Activated naive CD8-positive, alpha-beta T cell treated with anti-CD3 and anti-CD28 coated beads, Interleukin-2, amount 50 U/mL, for 24 hours (primary cell): ENCODE measurements around the gene DAPK2.
"Not testable (repeated sequence)": the region's sequence is repeated elsewhere in the genome, so short reads cannot be mapped to it uniquely, and the experiment has no call there.

Experiments used
- ATAC-seq: fragments of 150-1000 bp; cut with Tn5 transposase; one replicate; pipeline ENCODE4 v1.10.0; 2021
- DNase-seq: peaks from one replicate; pipeline ENCODE4 v3.0.0; 2021
- H3K27ac Mint-ChIP-seq: one replicate; pipeline ENCODE4 v1.8.0; 2021; ENCODE audit warnings: mild to moderate bottlenecking, mixed read lengths
- H3K27me3 Mint-ChIP-seq: one replicate; pipeline ENCODE4 v1.8.0; 2021; ENCODE audit warnings: mixed read lengths
- H3K36me3 Mint-ChIP-seq: one replicate; pipeline ENCODE4 v1.8.0; 2021; ENCODE audit warnings: low read depth, mixed read lengths
- H3K4me1 Mint-ChIP-seq: one replicate; pipeline ENCODE4 v1.8.0; 2021; ENCODE audit warnings: mixed read lengths
- H3K4me3 Mint-ChIP-seq: one replicate; pipeline ENCODE4 v1.8.0; 2021; ENCODE audit warnings: mild to moderate bottlenecking, moderate library complexity, mixed read lengths
- H3K9me3 Mint-ChIP-seq: one replicate; pipeline ENCODE4 v1.8.0; 2021; ENCODE audit warnings: mixed read lengths

DAPK2 gene

DNA sequence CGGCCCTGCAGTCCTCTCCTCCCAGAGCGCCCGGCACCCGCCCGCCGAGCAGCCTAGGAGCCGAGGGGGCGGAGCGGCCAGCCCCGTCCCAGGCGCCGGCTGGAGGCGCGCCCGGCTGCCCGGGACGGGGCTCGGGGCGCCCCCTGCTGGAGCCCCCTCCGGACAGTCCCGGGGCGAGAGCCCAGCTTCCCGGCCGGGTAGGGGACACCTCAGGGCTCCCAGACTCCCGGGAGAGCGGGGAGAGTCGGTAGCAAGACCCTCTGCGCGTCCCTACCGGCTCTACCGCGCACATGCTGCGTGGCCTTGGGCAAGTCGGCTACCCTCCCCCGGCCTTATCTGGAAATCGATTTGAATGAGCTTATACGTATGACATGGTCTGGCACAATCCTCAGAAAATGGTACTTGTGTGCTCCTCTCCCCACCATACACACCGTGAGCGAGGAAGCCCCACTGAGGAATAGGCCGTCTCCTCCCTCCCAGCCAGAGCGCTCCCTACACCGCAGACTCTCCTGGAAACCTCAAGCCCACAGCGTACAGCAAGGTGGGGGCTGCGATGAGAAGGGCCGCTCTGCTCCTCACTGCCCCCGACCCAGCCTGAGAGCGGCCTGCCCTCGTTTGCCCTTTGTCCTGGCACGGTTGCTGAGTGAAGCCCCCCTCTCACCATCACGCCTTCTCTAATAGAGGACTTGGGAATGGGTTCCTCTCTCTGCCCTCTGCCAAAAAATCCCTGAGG lies at the start of gene DAPK2:
Gene DAPK2, minus strand, starts transcription at position 65 of the 733 bp plus-strand sequence. CDS start 6,224 bp downstream, outside the sequence.
- Mint-ChIP-seq H3K27ac (peak within 1 kb of the TSS; percentile 55), H3K4me1 (peaks cover 22% of the 10 kb centered on the region), H3K27me3 (peaks cover 22% of the 10 kb centered on the region), H3K4me3 (peak within 1 kb of the TSS; percentile 76), H3K36me3 (no peaks in the 10 kb centered on the region), H3K9me3 (no peaks in the 10 kb centered on the region)
- ATAC-seq (peak; percentile 93), DNase-seq (peak; percentile 74)

GRCh38 chr15:64095431-64095794 lies 49.1 kb upstream of the DAPK2 start:
- Mint-ChIP-seq H3K9me3 (no peaks in the 10 kb centered on the region), H3K4me1 (peaks cover 75% of the 10 kb centered on the region), H3K27me3 (no peaks in the 10 kb centered on the region), H3K36me3 (peaks cover 15% of the 10 kb centered on the region), H3K27ac (peak overlapping the region; percentile 96), H3K4me3 (peak overlapping the region; percentile 100)
- DNase-seq (no peak), ATAC-seq (no peak)

GRCh38 chr15:64093627-64094417 lies 47.5 kb upstream of the DAPK2 start, which contains the start of gene CIAO2A:
CIAO2A (minus strand) TSS chr15:64093838; CDS start chr15:64093768, 70 bp downstream.
- no peaks in the 10 kb centered on the region for H3K27me3 Mint-ChIP-seq
- H3K27ac Mint-ChIP-seq, result peak within 1 kb of the TSS; percentile 96
- peaks cover 80% of the 10 kb centered on the region for H3K4me1 Mint-ChIP-seq

GRCh38 chr15:64092864-64093626 lies 46.8 kb upstream of the DAPK2 start:
- Mint-ChIP-seq H3K27ac (peak overlapping the region; percentile 96), H3K4me1 (peaks cover 76% of the 10 kb centered on the region), H3K36me3 (peaks cover 27% of the 10 kb centered on the region), H3K4me3 (peak overlapping the region; percentile 100), H3K9me3 (peaks cover under 1% of the 10 kb centered on the region), H3K27me3 (no peaks in the 10 kb centered on the region)
- ATAC-seq (no peak), DNase-seq (peak; percentile 57)

More at GRCh38 chr15:64093627-64094417, 47.5 kb upstream of the DAPK2 start, which contains the start of gene CIAO2A:
- ATAC-seq (peak; percentile 91), DNase-seq (peak; percentile 92)
- Mint-ChIP-seq H3K4me3 (peak within 1 kb of the TSS; percentile 100), H3K36me3 (peaks cover 20% of the 10 kb centered on the region), H3K9me3 (no peaks in the 10 kb centered on the region)

DNA sequence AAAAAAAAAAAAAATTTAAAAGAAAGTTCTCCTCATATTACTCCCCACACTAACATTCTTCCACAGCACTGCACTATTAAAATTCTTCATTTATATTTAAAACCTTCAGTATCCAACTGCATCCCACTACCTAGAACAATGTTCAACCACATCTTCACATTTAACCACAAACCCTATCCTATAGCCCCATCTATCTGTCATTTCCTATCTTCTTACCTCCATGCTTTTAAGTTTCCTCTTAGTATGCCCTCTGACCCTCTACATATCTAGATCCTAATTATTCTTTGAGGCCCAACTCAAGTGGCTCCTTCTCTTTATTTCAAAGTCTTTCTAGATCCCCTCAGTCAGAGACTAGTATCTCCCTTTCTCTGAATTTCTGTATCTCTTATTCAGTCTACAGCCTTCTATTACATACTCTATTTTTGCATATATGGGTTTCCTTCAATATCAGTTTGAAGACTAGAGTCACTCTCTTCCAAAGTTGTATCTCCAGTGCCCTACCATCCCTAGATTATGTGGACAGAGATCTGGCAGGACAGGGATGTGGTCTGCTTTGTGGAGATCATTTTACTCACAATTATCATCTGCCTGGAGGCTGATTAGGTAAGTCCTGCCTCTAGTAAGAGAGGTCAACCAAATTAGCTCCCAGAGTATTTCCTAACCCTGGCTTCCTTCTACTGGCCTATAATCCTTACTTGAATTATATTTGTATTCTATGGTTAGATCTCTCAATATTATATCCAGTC lies 46.0 kb upstream of the DAPK2 start:
- Mint-ChIP-seq H3K9me3 (peaks cover 3% of the 10 kb centered on the region), H3K27ac (peak overlapping the region; percentile 96), H3K4me1 (peaks cover 68% of the 10 kb centered on the region), H3K4me3 (peak overlapping the region; percentile 100), H3K27me3 (no peaks in the 10 kb centered on the region), H3K36me3 (peaks cover 34% of the 10 kb centered on the region)
- DNase-seq (no peak), ATAC-seq (no peak)

DNA sequence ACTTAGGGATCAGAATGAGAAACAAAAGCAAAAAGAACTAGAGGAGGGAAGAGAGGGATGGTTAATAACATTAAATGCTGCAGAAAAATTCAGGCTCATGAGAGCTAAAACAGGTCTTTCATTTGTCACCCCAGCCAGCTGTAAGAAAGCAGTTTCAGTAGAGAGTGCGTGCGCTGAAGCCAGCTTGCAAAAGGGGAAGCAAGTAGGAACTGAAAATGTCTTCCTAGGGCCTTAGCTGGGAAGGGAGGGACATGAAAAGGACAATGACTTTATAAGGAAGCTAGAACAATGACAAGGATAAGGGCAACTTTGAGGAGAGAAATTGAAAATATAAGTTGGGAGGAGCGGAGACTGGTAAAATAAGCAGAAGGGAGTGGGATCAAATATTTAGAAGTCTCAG lies 44.2 kb upstream of the DAPK2 start:
- Mint-ChIP-seq H3K27me3 (no peaks in the 10 kb centered on the region), H3K36me3 (peaks cover 38% of the 10 kb centered on the region), H3K9me3 (peaks cover 3% of the 10 kb centered on the region), H3K4me3 (no peak overlapping the region), H3K4me1 (peaks cover 55% of the 10 kb centered on the region), H3K27ac (peak overlapping the region; percentile 43)
- ATAC-seq, result no peak
- no peak for DNase-seq

DNA sequence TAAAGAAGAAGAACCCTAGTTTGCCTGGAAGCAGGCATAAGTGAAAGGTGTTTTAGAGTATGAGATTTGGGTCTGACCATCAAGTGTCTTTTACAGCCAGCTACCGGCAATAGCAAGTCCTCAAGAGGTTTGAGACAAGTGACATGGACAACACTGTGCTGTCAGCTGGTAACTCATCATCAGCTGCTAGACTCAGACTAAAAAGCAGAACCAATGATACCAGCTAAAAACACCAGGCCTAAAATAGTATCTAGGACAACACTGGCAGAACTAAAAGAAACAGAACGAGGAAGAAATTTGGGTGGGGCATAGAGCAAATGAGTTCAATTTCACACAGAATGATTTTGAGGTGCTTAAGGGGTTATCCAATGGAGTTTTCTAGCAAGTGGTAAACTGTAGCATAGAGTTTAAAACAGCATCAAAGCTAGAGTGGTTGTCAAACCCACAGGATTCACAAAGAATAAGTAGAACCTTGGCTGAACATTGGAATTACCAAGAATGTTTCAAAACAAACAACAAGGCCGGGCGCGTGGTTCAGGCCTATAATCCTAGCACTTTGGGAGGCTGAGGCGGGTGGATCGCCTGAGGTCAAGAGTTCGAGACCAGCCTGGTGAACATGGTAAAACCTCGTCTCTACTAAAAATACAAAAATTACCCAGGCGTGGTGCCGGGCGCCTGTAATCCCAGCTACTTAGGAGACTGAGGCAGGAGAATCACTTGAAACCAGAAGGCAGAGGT lies 43.4 kb upstream of the DAPK2 start:
- no peaks in the 10 kb centered on the region for H3K27me3 Mint-ChIP-seq
- H3K9me3 Mint-ChIP-seq, result peaks cover 3% of the 10 kb centered on the region
- no peak for ATAC-seq
- H3K36me3 Mint-ChIP-seq, result peaks cover 38% of the 10 kb centered on the region
- H3K27ac Mint-ChIP-seq, result no peak overlapping the region
- H3K4me3 Mint-ChIP-seq, result peak overlapping the region; percentile 9
- DNase-seq, result no peak
- peaks cover 47% of the 10 kb centered on the region for H3K4me1 Mint-ChIP-seq

DNA sequence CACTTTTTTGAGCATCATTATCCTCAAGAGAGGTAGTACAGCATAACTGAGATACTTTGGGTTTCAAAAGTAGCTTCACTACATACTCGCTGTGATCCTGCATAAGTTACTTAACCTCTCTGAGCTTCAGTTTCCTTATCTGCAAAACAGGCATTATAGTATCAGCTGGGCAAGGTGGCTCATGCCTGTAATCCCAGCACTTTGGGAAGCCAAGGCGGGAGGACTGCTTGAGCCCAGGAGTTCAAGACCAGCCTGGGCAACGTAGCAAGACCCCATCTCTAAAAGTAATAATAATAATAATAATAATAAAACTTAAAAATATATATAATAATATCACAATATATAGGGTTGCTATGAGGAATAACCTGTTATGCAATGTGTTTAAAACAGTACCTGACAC lies 36.5 kb upstream of the DAPK2 start:
- Mint-ChIP-seq H3K36me3 (peaks cover 11% of the 10 kb centered on the region), H3K4me3 (no peak overlapping the region), H3K27me3 (no peaks in the 10 kb centered on the region)

DNA sequence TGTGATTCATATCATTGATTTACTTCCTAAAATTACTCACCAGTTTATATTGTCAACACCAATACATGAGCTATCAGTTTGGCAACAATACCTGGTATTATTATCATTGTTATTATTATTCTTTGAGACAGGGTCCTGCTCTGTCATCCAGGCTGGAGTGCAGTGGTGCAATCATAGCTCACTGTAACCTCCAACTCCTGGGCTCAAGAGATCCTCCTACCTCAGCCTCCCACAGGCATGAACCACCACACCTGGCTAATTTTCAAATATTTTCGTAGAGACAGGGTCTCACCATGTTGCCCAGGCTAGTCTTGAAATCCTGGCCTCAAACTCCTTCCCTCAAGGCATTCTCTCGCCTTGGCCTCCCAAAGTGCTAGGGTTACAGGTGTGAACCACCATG lies 27.2 kb upstream of the DAPK2 start:
- H3K27ac Mint-ChIP-seq, ATAC-seq, H3K4me3 Mint-ChIP-seq, H3K9me3 Mint-ChIP-seq, DNase-seq, H3K4me1 Mint-ChIP-seq, H3K27me3 Mint-ChIP-seq: not testable (repeated sequence)
- H3K36me3 Mint-ChIP-seq, result peaks cover 20% of the 10 kb centered on the region

More for the DNA sequence above, 36.5 kb upstream of the DAPK2 start:
- DNase-seq (no peak), ATAC-seq (no peak)
- no peaks in the 10 kb centered on the region for H3K4me1 Mint-ChIP-seq
- no peak overlapping the region for H3K27ac Mint-ChIP-seq
- H3K9me3 Mint-ChIP-seq, result no peaks in the 10 kb centered on the region

DNA sequence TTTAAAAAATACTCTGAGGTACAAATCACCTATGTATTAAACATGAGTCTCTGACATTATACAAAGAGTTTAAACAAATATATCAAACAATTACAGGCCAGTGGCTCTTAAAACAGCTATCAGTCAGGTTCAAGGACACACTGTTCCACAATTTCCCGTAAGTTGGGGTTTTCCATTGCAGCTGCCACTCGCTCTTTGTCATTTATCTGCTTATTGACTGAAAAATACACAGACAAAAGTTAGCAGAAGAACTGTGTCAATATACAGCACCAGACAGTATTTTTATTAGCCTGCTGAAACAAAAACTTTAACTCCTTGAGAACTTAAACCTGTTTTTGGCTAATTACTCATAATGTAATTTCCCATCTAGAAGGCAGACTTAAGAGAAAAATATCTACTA lies 26.5 kb upstream of the DAPK2 start:
- H3K4me1 Mint-ChIP-seq, result peaks cover 6% of the 10 kb centered on the region
- ATAC-seq, result no peak
- DNase-seq, result no peak
- no peak overlapping the region for H3K4me3 Mint-ChIP-seq
- H3K36me3 Mint-ChIP-seq, result peaks cover 20% of the 10 kb centered on the region
- H3K9me3 Mint-ChIP-seq, result no peaks in the 10 kb centered on the region
- no peak overlapping the region for H3K27ac Mint-ChIP-seq
- no peaks in the 10 kb centered on the region for H3K27me3 Mint-ChIP-seq

DNA sequence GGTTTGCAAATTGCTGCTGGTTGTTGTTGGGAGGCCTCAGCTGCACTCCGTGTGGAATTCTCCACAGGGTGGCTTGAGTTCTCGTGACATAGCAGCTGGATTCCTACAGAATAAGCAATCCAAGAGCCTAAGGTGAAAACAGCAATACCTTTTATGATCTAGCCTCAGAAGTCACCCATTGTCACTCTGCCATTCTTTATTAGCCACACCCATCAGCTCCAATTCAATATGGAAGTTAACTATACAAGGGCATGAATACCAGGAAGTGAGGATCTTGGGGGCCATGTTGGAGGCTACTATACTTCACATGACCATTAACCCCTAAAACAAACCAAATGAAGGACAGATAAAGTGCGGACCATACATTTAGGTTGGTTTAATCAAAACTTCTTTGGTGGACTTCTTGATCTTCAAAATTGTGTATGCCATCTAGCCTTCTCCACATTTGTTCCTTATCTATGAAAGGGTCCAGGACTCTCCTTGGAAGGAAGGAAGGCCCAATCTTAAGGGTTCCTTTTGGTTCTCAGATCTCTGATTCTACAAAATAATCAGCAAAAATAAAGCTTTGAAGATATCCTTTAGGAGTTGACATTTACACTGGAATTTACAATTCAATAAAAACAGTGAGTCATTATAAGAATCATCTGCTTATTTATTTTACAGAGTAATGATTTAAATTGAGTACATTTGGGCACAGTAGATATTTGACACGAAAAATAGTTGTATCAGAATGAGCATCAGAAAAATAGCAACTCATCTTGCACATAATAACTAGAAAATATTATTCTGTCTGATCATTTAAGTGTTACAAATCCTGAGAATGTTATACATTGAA lies 25.9 kb upstream of the DAPK2 start:
- no peak for DNase-seq
- H3K9me3 Mint-ChIP-seq, result no peaks in the 10 kb centered on the region
- H3K4me3 Mint-ChIP-seq, result no peak overlapping the region
- no peak for ATAC-seq
- no peaks in the 10 kb centered on the region for H3K27me3 Mint-ChIP-seq
- peaks cover 10% of the 10 kb centered on the region for H3K4me1 Mint-ChIP-seq
- peak overlapping the region; percentile 5 for H3K27ac Mint-ChIP-seq
- H3K36me3 Mint-ChIP-seq, result peaks cover 16% of the 10 kb centered on the region

DNA sequence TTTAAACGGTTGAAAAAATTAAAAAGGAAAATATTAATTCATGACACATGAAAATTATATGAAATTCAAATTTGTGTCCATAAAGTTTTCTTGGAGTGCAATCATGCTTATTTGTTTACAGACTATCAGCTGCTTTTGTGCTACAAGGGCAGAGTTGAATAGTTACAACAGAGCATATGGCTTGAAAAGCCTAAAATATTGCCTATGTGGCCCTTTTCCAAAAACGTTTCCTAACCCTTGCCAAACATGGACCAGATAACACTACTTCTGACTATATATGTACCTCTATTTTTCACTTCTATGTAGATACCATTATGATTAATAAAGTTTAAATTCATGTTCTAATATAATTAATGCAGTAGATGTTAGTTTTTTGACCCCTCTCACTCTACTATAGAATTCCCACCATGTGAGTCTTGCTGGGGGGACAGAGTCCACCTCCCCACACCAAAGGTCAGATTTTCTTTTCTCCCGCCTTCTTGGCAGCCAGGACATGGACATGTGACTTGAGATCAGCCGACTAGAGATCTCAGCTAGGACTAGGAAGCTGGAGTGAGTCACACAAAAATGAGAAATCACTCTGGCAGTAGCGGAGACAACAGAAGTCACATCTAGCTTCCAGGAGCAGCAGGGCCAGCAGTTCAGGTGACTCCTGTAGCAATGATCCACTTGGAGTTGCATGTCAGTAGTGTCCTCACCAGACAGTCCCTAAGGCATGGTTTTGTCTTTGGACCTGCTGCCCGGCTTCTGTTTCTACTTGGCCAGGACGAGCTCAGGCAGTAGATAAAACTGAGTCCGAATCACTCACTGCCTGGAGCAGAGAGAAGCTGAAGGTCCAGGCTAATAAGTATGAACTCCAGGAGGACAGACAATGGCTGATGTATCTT lies 24.9 kb upstream of the DAPK2 start:
- DNase-seq (no peak), ATAC-seq (no peak)
- Mint-ChIP-seq H3K36me3 (peaks cover 14% of the 10 kb centered on the region), H3K27ac (no peak overlapping the region), H3K27me3 (no peaks in the 10 kb centered on the region), H3K4me1 (peaks cover 8% of the 10 kb centered on the region), H3K4me3 (no peak overlapping the region), H3K9me3 (no peaks in the 10 kb centered on the region)
